Measurements from ENCODE around the gene ENPP3. TPM values are rescaled to one million over a fixed set of nuclear protein-coding genes. Genes with fewer than 3 reads are reported as not detected.

Gene ENPP3
- total RNA-seq, 2 donors from 2014 or later, result not detected

- H3K4me3 Mint-ChIP-seq, result no peak overlapping the region
- Histone ChIP-seq H3K36me3 (ENCODE audit: control insufficient read depth, insufficient read depth, low read length) (no peaks in the 10 kb centered on the region), H3K9ac (ENCODE audit: extremely low read depth, low read length, poor library complexity, severe bottlenecking) (no peak overlapping the region), H3K27me3 (ENCODE audit: control insufficient read depth, insufficient read depth, low read length, poor library complexity, severe bottlenecking) (no peaks in the 10 kb centered on the region), H3K27ac (ENCODE audit: low read depth, low read length) (no peak overlapping the region), H3K4me1 (ENCODE audit: control insufficient read depth, insufficient read depth, low read length) (peaks cover 9% of the 10 kb centered on the region), H3K9me3 (ENCODE audit: control insufficient read depth, low read length) (no peaks in the 10 kb centered on the region), H3K4me3 (ENCODE audit: low read length) (no peak overlapping the region)
- no peak for DNase-seq
- no peaks in the 10 kb centered on the region for H3K36me3 Mint-ChIP-seq (ENCODE audit: low read depth)
- TF ChIP-seq, protein P1, sequence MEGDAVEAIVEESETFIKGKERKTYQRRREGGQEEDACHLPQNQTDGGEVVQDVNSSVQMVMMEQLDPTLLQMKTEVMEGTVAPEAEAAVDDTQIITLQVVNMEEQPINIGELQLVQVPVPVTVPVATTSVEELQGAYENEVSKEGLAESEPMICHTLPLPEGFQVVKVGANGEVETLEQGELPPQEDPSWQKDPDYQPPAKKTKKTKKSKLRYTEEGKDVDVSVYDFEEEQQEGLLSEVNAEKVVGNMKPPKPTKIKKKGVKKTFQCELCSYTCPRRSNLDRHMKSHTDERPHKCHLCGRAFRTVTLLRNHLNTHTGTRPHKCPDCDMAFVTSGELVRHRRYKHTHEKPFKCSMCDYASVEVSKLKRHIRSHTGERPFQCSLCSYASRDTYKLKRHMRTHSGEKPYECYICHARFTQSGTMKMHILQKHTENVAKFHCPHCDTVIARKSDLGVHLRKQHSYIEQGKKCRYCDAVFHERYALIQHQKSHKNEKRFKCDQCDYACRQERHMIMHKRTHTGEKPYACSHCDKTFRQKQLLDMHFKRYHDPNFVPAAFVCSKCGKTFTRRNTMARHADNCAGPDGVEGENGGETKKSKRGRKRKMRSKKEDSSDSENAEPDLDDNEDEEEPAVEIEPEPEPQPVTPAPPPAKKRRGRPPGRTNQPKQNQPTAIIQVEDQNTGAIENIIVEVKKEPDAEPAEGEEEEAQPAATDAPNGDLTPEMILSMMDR (conservative IDR thresholded peaks at IDR 0.05), result no peak
- no peak overlapping the region for H3K27ac Mint-ChIP-seq
- H3K4me1 Mint-ChIP-seq, result peaks cover 19% of the 10 kb centered on the region
- no peaks in the 10 kb centered on the region for H3K9me3 Mint-ChIP-seq
- WGBS, 2 experiments (ENCODE audit: insufficient coverage in 1 of 2, insufficient read length in 1 of 2), result 83 to 88% methylated on average over 1 to 2 of the region's 2 CpGs
- peaks cover 46% of the 10 kb centered on the region for H3K27me3 Mint-ChIP-seq (ENCODE audit: insufficient read depth)
Observed at GRCh38 chr6:131776985-131777384, 139.9 kb downstream of the ENPP3 start.

DNA sequence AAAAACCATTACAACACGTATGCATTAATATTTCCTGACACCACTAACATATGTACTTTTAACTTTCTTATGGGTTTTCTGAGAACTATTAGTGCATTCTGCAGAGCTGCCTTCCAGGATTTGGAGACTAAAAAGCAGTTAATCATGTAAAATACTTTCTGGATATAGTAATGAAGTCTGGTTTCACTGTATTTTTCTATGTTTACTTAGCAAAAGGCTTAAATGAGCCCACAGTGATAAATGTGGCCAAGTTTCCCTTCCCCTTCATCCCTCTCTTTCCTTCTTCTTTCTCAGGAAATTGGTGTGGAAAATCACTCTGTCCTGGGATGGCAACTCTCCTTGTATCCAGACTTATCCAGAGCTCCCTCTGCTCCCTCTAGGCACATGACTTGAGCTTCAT is 141.1 kb downstream of the ENPP3 start:
- H3K36me3 Mint-ChIP-seq (ENCODE audit: low read depth), result no peaks in the 10 kb centered on the region
- WGBS, 2 experiments (ENCODE audit: insufficient coverage in 1 of 2, insufficient read length in 1 of 2), result 95 to 100% methylated on average over 1 of the region's 1 CpG
- Histone ChIP-seq H3K36me3 (ENCODE audit: control insufficient read depth, insufficient read depth, low read length) (no peaks in the 10 kb centered on the region), H3K9me3 (ENCODE audit: control insufficient read depth, low read length) (no peaks in the 10 kb centered on the region), H3K9ac (ENCODE audit: extremely low read depth, low read length, poor library complexity, severe bottlenecking) (no peak overlapping the region), H3K4me1 (ENCODE audit: control insufficient read depth, insufficient read depth, low read length) (peaks cover 2% of the 10 kb centered on the region), H3K27ac (ENCODE audit: low read depth, low read length) (no peak overlapping the region), H3K27me3 (ENCODE audit: control insufficient read depth, insufficient read depth, low read length, poor library complexity, severe bottlenecking) (no peaks in the 10 kb centered on the region), H3K4me3 (ENCODE audit: low read length) (no peak overlapping the region)
- H3K9me3 Mint-ChIP-seq, result no peaks in the 10 kb centered on the region
- H3K4me3 Mint-ChIP-seq, result no peak overlapping the region
- TF ChIP-seq, protein P1 (conservative IDR thresholded peaks at IDR 0.05), result no peak
- DNase-seq, result no peak
- H3K4me1 Mint-ChIP-seq, result peaks cover 14% of the 10 kb centered on the region
- no peak overlapping the region for H3K27ac Mint-ChIP-seq
- H3K27me3 Mint-ChIP-seq (ENCODE audit: insufficient read depth), result peaks cover 39% of the 10 kb centered on the region

GRCh38 chr6:131779304-131779703 is 142.2 kb downstream of the ENPP3 start:
- WGBS, 2 experiments (ENCODE audit: insufficient coverage in 1 of 2, insufficient read length in 1 of 2), result 83 to 88% methylated on average over 1 of the region's 2 CpGs
- H3K4me1 ChIP-seq (ENCODE audit: control insufficient read depth, insufficient read depth, low read length), result no peaks in the 10 kb centered on the region
- no peaks in the 10 kb centered on the region for H3K9me3 ChIP-seq (ENCODE audit: control insufficient read depth, low read length)
- H3K4me3 ChIP-seq (ENCODE audit: low read length), result no peak overlapping the region
- DNase-seq, result no peak
- Mint-ChIP-seq H3K36me3 (ENCODE audit: low read depth) (no peaks in the 10 kb centered on the region), H3K9me3 (no peaks in the 10 kb centered on the region), H3K27me3 (ENCODE audit: insufficient read depth) (peaks cover 34% of the 10 kb centered on the region), H3K4me3 (no peak overlapping the region), H3K4me1 (peaks cover 7% of the 10 kb centered on the region), H3K27ac (no peak overlapping the region)
- H3K27me3 ChIP-seq (ENCODE audit: control insufficient read depth, insufficient read depth, low read length, poor library complexity, severe bottlenecking), result no peaks in the 10 kb centered on the region
- no peaks in the 10 kb centered on the region for H3K36me3 ChIP-seq (ENCODE audit: control insufficient read depth, insufficient read depth, low read length)
- H3K27ac ChIP-seq (ENCODE audit: low read depth, low read length), result no peak overlapping the region
- no peak overlapping the region for H3K9ac ChIP-seq (ENCODE audit: extremely low read depth, low read length, poor library complexity, severe bottlenecking)
- TF ChIP-seq, protein P1 (conservative IDR thresholded peaks at IDR 0.05), result no peak
